Hindlimb muscle (tissue), 1 donor: ENCODE results near the gene MLLT1. TPM values are rescaled to one million over a fixed set of nuclear protein-coding genes. Genes with fewer than 3 reads are reported as not detected.

Source experiments
- DNase-seq: peaks from one replicate; pipeline ENCODE4 v3.0.0-alpha.2; 2013
- polyA plus RNA-seq: library from polyadenylated mRNA; unstranded; fragments of 120-200 nt; gene quantifications from one replicate; pipeline ENCODE4 v1.2.1, GENCODE V29; 2013; ENCODE audit not compliant: insufficient read length

MLLT1 gene
- polyA plus RNA-seq, 1 donor, result 52.9 TPM

DNA sequence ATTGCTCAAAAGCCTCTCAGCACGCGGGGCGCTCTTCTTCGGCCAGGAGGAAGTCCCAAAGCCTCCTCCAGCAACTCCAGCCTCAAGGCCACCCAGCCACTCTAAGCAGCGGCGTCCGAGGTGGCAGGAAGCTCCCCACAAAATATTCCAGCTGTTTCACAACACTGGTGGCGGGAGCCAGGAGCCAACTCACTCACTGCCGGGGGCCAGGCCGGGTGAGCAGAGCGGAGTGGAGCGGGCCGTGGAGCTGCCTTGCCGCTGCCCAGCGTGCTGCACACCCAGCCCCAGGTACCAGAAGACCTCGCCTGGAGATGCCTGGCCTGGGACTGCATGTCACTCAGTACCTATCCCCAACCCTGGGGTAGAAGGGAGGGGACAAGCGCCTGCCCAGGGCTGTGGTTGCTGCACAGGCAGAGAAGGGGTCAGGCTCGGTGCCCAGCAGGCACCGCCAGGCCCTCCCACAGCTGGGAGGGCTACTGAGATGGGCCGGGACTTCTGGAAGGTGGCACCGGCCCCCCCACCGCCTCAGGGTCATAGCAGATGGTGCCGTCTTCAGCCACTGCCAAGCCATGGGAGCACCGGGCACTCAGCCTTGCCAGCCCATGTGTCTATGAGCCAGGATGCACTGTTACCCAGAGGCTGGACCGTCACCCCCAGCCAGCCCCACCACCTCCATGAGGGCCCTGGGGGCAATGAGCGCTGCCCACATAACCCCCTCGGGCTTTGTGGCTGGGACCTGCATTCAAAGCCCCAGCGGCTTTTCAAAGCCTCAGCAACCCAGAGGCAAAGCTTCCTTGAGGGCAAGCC is 59.2 kb downstream of the MLLT1 start:
- DNase-seq, result no peak

DNA sequence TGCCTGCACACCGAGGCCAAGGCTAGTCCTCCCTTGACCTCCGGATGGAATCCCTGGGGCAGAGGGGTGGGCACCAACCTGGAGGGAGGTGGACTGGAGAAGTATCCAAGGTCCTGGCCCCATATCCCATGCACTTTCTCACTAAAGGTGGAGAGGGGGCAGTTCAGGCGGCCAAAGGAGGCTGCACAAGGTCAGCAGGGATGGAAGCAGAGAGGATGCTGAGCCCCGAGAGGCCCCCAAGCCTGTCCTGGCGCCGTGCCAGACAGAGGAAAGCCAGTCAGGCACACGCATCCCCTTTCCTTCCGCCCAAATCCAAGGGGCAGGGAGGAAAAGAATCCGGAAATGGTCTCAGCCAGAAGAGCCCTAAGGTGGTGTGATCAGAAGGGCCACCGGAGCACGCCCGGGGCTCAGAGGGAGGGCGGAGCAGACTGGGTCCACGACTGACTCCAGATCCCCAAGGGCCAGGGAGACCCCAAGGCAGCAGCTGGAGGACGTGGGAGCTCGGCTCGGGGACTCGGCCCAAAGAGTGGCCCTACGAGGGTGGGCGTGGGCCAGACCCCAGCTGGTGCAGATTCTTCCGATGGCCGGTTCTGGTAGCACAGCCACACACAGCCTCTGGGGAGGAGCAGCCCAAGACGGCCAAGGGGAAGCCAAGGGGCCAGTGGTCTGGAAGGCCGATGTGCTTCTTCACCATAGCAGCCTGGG is 60.0 kb downstream of the MLLT1 start:
- no peak for DNase-seq

DNA sequence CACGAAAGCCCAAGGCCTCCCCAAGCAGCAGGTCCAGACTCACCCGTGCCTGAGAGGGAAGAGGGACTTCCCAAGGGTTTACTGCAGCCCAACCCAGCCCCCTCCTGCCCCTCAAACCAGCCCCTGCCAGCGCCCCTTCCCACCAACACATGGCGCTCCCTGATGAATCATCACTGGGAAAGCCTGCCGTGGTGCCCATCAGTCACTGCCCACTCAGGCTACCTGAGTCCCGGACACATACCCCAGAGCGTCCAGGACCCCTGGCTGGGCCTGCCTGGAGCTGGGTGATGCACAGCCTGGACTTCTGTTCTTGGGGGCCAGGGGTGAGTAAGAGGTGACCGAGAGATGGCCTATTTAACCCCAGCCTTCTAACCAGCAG is 60.6 kb downstream of the MLLT1 start:
- DNase-seq, result no peak

DNA sequence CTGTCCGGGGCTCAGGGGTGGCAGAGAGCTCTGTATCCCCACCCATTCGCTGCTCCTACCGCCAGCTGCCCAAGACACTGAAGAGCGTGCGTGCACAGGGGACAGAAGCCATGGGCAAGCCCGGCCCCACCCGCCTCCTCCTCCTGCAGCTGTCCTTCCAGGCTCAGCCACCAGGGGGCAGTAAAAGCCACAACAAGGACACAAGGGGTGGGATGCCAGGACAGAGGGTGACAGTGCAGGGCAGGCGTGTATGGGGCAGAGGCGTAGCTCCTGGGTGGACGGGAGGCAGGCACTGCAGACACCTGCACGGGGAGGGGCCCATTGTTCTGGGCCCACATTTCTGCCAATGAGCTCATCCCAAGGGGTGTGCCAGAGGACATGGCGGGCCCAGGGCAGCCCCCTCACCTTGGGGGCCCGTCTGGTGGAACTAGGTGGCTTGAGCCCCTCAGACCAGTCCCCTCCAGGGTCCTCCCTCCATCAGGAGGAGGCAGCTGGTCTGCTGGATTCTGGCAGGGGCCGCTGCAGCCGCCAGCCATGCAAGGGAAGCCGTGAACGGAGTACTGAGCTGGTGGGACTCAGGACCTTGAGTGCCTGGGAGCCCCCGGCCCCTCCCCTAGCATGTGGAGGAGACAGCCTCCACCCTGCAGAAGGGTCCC is 61.2 kb downstream of the MLLT1 start:
- peak; percentile 88 for DNase-seq

DNA sequence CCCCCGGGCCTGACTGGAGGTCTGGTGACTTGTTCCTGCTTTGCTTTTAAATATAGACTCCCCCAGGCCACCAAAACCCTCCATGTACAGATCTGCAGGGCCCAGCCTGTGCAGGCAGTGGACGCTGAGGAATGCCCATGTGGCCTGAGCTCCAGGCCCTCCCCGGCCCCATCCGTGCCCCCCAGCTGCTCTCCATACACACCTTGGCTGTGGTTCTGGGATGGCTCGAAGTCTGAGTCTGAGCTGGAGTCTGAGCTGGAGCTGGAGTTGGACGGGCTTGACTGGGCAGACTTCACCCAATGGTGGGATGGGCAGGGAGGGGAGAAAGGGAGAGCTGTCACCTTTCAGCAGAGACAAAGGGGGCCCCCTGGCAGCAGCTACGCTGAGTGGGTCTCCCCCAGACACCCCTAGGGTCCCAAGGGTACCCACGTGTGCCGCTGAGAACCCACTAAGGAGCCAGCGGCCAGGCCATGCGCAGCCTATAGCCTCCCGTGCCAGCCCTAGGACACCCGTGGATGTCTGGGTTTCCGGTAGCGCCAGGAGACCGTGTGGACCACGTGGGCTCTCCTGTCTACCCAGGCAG is 61.9 kb downstream of the MLLT1 start:
- DNase-seq, result no peak

DNA sequence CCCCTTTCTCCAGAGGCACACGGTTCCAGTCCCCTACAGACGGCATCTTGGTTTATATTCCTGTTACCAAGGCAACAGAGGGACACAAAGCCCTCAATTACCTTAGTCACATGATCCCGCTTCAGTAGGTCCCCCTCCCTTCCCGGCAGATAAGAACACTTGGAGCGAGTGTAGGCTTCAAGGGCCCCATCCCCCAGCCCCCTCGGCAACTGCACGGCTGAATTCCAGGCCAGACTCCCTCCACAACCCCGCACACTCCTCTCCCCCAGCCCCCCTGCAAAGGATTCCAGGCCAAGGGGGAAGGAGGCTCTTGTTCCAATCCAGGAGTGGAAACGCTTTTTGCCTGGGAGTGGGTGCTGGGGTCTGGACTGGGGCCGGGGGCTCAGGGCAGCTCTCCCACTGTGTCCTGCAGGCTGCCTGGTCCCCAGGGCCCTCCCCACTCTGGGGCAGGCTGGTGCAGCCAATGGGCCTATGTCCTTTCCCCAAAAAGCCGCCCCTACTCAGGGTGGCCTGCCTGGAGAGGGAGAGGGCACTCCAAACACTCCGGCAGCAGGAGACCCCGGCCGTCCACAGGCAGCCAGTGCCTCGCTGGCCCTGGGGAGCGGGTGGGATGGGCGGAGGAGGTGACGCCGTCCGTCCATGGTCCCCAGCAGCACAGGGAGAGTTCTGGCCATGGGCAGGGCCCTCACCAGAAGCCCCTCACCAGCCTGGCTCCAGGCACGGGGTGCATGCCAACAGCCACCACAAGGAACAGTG is 62.6 kb downstream of the MLLT1 start:
- peak; percentile 53 for DNase-seq

DNA sequence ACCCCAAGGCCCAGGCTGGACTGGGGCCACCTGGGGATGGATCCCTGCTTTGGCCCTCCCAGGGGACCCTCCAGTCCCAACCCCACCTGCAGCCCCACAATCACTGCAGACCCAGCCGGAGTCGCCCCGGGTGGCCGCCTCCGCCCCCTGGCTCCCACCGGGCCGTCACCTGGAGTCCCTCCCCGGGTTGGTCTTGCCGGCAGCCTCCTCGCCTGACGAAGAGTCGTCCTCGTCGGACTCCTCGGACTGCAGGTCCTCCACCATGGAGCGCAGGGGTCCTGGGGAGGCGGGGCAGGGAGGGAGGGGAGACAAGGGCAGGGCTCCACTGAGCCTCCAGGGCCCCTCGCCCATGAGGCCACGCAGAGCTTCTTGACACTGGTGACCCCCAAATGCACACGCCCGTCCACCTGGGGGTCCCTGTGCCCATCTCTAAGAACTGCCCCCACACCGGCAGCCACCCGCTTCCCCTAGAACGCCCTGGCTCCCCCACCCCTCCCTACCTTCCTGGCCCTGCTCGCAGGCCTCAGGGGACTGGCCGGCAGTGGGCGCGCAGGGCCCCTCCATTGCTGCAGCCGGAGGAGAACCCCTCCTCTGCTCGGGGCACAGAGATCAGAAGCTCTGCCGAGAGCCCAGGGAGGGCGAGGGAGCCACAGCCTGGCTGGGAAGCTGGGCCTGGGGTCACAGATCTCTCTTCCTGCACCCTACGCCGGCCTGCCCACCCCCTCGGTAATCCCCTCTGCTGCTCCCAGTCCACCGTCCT is 63.4 kb downstream of the MLLT1 start:
- no peak for DNase-seq

DNA sequence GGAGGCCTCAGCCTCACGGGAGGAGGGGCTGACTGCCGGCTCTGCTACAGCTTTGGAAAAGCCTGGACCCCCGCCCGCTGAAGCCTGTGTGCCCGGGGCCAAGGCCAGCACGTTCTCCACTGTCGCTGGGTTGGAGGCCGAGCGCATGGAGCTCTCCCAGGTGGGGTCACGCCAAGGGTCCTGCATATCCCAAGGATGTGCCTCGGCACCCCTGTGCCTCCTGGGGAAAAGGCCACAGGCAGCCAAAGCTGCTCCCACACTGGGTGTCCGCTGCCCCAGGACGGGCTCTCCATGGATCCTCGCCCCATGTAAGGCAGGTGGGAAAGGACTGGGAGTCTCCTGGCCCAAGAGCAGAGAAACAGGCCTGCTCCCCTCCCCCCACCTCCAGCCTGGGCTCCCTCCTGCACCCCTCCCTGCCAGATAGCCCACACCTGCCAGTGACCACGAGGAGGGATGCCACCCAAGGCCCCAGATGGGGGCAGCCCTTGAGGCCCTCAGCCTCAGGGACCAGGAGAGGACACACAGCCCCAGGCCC is 64.0 kb downstream of the MLLT1 start:
- DNase-seq, result no peak

DNA sequence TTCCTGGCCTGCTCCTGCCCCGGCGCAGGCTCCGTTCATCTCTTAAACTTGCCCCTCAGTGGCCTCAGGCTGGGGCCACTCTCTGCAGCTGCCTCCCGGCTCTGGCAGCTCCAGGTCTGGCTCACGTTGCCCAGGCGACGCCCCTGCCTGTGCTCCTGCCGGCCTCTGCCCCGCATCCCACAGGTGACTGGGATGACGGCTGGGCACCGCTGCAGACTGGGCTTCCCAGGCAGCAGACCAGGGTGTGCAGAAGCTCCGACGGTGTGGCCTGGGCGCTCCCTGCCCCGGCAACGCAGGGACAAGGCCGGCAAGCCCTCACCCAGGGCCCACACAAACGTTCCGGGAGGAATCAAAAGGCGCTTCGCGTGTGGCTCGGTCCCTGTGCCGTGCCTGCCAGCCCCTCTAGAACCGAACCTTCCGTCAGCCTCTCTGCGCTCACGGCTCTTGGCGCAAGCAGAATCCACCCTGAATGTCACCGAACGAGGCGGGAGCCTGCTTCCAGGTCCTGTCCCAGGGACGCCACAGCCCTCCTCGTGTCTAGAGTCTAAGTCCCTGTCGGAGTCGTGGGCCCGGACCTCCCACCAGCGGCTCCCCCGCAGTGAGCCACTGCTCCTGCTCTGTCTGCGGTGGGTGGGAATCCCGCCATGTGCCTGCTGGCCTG is 64.8 kb downstream of the MLLT1 start:
- no peak for DNase-seq

DNA sequence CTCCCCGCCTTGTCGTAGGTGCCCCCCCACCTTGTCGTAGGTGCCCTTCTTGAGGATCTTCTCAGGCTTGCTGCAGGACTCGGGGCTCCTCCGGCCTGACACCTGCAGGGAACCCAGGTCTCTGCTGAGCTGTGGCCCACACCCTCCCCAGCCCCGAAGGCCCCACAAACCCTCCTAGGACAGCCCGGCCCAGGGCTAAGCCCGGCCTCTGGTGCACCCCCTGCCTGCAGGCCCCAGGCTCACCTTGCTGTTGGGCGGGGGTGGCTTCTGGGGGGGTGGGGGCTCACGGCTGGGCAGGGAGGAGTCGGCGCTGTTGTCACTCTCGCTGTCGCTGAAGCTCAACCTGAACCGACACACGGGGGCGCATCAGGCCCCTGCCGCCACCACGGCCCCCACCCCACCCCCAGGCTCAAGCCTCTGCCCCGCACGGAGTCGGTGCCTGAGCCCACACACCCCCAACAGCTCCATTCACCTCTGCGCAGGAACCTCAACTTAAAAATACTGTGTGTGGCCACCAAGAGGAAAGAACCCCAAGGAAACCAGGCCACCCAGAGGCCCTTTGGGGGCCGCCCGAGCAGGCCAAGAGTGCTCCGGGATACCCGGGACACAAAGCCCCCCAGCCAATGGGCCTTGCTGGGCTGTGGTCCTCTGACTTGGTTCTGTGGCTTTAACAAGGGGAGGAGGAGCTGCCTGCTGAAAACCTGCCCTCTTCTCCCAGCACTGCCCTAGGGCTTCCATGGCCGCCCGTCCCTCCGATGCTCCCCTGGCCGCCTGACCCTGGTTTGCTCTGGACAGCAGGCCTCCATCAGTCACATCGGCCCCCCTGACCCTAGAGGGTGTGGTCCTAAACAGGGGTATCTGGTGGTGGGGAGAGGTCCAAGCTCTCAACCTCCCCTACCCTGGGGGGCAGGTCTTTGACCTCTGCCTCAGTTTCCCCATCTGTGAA is 65.8 kb downstream of the MLLT1 start:
- no peak for DNase-seq

DNA sequence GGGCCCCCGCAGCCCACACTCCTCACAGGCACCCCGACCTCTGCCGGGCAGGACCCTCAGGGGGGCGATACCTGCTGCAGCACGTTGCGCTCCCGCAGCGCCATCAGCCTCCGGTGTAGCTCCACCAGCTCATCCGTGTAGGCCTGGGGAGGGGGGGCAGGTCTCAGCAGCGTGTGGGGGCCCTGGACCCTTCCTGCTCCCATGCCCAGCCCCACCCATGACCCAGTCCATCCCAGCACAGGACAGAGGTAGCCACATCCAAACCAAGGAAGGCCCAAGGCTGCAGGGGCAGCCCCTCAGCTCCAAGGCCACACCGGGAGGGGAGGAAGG is 66.5 kb downstream of the MLLT1 start:
- no peak for DNase-seq

DNA sequence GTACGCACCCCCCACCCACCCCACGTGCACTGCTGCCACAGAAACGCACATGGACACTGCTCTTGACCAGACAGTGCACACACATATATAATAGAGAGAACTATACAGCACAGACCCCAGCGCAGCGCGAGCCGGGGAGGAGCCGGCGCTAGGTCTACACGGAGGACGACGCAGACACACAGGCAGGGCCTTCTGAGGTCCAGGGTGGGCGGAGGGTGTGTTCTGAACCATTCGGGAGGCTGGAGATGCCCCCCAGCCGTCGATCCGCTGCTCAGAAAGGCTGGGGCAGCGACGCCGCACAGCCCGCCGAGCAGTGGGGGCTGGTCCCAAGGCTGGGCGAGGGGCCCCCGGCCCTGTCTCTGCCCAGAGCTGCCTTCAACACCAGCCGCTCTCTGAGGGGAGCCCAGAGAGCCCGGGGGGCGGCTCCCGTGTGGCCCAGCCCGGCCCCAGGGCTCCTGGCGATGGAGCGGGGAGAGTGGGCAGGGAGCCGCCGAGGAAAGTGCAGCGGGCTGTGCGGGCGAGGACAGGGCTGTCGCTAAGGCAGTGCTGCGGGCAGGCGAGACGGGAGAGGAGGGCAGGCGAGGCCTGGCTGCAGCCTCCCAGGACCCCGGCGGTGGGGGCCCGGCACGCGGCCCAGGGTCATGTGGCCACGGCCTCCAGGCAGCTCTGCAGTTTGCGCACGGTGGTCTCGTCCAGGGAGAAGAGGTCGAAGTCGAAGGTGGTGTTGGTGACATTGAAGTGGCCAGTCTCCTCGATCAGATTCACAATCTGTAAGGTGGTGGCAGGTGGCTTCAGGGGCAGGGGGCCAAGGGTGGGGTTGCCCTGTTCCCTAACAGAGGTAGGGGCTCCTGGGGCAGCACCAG is 67.1 kb downstream of the MLLT1 start:
- DNase-seq, result no peak

DNA sequence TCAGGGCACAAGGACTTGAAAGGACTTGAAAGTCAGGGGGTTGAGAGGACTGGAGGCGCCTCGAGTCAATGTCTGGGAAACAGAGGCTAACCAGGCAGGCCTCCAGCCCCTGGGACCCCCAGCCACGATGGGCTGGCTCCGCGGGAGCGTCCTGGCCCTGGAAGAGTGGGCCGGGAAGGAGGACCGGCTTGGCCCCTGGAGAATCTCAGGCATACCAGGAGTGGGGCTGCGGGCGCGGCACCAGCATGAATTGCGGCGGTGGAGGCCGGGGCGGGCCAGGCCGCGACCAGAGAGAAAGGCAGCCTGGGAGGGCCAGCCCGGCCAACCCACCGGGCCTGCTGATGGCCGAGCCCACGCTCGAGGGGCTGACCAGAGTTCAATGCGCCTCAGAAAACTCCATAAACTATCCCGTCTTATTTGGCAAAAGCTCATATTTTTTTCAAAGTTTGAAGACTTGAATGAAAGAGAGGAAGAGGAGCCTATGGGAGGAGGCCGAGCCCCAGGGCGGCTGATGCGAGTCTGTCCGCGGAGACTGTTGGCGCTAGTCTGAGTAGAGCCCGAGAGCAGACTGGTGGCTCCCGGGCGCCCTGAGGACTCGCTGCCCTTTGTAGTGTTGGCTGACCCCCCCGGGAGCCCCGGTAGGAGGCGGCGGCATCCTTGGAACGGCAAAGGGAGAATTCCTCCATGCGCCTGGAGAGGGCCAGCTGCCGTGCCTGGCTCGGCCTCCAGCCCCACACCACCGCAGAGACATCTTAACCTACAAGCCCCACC is 68.0 kb downstream of the MLLT1 start:
- no peak for DNase-seq

DNA sequence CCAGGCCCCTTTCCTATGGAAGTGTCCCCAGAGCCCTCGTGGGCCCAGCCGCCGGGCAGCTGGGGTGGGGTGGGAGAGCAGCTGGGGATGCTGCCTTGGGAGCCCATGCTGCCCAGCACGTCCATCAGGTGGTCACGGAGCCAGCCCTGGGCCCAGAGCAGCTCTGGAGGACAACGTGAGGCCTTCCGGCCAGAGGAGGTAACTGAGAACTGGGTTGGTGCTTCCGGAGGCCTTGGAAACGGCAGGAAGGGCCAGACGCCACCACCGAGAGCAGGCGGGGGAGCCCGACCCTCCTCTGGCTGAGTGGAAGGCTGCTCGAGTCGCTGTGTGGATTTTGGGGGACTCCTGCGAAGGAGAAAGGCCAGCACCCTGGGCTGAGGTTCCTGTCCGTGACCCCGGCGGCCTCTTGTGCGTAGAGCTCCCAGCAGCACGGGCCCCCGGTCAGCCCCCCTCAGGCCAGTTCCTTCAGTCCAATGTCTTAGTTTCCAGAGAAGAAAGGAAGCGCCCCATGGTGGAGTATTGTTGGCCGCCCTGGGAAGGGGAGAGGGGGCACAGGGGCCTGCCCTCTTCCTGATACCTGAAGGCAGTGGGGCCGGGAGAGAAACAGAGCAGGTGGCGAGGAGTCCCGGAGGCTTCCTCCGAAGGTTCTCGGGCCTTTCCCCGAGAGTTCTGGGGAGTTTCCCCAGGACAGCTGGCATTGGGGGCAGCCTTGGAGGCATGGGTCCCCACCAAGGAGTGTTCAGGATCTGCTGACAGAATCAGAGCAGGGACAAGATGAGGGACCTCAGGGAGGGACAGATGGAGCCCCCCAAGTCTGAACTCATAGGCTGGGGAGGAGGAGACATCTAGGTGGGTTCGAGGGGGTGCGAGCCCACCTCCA is 68.8 kb downstream of the MLLT1 start:
- no peak for DNase-seq

DNA sequence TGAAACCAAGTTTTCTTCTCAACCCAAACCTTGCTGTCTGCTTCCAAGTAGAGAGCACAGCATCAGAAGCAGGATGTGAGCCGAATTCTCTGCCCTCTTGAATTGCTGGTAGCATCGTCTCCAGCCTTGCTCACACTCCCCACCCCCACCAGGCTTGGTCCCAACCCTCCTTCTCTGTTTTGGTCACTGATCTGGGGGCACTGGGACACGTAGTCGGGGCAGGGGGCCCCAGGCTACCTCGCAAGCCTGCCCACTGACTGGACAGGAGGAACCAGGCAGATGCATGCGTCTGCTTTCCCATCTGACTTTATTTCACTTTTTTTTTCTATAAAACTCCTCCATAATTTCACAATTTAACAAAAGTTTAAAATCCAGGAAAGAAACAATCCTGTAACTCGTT is 69.7 kb downstream of the MLLT1 start:
- DNase-seq, result no peak

DNA sequence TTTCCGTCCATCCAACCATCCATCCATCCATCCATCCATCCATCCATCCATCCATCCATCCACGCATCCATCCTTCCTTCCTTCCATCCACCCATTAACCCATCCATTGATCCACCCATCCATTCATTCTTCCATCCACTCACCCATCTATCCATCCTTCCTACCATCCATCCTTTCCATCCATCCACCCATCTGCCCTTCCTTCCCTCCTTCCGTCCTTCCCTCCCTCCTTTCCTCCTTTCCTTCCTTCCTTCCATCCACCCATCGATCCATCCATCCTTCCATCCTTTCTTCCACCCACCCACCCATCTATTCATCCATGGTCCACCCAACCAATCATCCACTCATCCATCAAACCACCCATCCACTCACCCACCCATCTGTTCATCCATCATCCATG is 70.1 kb downstream of the MLLT1 start:
- no peak for DNase-seq

DNA sequence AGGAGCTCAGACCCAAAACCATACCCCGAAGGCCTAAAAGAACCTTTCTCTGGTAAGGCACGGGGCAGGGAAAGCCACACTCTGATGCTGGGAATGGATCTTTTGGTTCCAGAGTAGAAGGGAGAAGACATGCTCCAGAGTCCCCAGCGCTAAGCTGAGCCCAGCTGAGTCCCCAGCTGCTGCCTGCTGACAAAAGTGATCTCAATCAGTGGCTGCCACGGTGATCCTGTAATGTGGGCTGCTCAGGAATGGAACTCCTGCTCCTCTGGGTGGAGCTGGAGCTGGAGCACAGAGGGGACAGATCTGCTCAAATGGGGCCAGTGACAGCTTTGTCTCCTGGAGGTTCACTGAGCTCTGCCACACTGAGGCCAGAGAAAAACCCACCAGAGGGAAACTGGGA is 70.5 kb downstream of the MLLT1 start:
- no peak for DNase-seq
